ENCODE results near the gene CCDC141.

GRCh38 chr2:178912416-178913048 lies 137.4 kb downstream of the CCDC141 start:
- no peak for TF ChIP-seq CTCF (IDR thresholded peaks at IDR 0.05)
- TF ChIP-seq POLR2A (IDR thresholded peaks at IDR 0.05), result no peak
